Measurements from ENCODE around the gene VPREB3. TPM values are rescaled to one million over a fixed set of nuclear protein-coding genes. Genes with fewer than 3 reads are reported as not detected.

Gene VPREB3
- total RNA-seq, 1 donor from 2014 or later: not detected

DNA sequence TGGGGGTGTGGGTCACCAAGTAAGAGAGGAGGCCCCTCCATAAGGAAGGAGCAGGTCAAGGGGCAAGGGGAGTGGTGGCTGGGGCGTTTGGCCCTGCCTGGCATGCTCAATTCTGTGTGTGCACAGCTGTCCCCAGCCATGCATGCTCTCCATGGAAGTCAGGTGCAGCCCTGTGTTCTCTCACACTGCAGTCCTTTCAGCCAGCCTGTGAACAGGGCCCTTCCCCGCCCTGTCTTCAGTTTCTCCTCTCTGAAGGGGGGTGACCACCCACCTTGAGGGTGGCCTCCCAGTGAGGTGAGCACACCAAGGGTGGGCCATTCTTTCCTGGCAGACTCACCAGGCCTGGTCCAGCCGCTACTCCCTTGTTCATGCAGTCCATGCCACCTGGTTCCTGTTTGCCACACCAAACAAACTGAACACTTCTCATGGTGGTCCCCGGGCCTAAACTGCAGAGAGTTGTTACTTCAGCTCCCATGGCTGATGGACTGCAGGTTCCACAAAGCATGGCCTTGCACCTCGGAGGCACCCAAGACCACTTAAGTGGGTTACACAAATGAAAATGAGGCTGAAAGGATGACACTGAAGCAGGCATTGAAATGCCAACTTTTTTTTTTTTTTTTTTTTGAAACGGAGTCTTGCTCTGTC, 15.2 kb upstream of the VPREB3 start:
- no peak for DNase-seq (ENCODE audit: low spot score)
- ATAC-seq: no peak

DNA sequence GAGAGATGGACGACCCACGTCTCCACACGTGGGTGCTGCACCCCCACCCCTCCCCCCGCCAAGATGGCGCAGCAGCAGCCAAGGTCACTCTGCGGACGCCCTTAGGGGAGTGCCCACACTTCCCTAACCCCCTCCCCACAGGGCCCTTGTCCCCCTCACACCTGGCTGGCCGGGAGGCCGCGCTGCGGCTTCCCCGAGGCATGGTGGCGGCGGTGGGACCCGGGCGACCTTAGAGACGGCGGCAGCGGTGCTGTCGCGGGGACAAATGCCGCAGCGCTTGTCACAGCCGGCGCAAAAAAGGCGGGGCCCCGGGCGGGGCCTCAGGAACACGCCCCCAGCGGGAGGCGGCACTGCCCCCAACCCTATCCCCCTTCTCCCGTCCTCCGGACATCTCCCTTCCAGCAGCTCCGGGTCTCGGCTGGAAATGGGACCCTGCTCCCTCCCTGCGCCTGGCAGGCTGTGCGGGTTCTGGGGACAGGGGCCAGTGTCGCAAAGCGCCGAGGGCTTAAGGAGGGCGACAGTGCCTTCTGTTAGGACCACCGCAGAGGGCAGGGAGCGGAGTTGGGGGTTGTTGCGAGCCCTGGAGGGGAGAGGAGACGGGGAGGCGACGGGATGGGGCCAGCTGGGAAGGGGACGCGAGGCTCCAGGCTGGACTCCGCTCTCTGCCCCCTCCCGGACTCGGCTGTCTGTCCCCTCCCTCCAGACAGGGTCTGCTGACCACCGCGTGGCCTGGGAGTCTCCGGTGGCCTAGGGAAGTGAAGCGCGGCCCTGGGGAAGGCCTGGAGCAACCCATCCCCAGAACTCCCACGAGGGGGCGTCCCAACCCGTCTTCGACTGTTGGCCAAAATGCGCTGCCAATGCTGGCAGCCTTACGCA, 13.7 kb upstream of the VPREB3 start, which contains the start of gene CHCHD10:
CHCHD10 (minus strand) TSS at position 300 of the 876 bp plus-strand sequence; CDS start at position 202, 98 bp downstream.
- intact Hi-C loops (cut with DNase I): loop anchor here (5.0 kb wide), 1 partner anchor 79 kb away; no protein-coding TSS in a partner anchor
- peak; percentile 93 for DNase-seq (ENCODE audit: low spot score)
- peak; percentile 86 for ATAC-seq

More for the DNA sequence above, 15.2 kb upstream of the VPREB3 start:
- intact Hi-C loops (cut with DNase I): loop anchor here (5.0 kb wide), 1 partner anchor 78 kb away; no protein-coding TSS in a partner anchor

DNA sequence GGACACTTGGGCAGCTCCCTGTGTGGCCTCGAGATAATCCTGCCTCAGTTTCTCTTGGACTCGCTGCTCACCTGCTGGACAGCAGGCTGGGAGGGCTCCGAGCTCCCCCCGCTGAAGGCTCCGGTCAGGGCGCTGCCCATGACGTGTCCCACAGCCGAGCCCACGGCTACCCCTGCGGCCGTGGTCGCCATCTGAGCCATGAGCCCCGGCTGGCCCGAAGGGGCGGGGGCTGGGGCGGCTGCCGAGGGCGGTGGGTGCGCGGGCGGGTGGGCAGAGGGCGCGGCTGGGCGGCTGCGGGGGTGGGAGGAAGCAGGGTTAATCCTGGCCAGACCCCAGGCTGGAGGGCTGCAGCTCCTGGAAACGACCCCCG, 13.1 kb upstream of the VPREB3 start:
- intact Hi-C loops (cut with DNase I): loop anchor here (5.0 kb wide), 1 partner anchor 80 kb away; no protein-coding TSS in a partner anchor
- DNase-seq (ENCODE audit: low spot score) (no peak), ATAC-seq (no peak)

DNA sequence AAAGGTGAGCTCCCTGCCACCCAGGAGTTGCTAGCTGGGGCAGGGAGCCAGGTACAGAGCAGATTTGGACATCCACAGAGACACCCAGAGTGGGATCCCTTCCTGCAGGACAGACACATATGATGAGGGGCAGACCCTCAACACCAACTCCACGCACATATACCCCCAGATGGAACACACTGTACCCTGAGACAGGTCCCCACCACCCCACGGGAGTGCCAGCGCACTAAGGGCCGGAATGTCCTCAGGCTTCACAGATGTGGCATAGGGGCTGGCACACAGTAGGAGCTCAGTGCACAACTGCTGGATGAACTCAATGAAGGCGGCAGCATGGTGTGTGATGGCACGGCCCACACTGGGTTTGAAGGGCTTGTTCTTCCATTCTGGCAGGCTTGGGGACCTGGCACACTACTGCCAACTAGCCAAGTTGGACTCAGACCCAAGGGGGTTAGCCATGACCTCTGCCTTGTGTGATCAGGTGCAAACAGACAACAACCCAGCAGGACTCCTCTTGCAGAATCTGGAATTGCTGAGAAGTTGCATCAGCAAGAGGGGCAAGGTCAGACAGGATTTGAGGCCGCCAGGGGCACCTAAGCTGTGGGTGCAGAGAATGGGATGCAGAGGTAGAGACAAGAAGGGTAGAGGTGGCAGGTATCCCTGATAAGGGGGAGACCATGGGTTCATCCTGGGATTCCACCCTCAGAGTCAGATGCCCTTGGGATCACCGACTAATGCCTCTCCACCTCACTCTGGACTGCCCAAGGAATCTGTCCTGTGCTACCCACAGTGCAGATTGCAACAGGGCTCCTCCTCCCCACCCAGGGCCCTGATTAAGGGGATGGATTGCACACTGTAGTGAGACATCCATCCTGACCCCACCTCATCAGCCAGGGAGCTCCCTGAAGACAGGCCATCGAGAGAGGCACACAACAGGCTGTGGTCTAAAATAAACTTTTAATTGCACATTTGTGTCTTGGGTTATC, 11.0 kb upstream of the VPREB3 start:
- DNase-seq (ENCODE audit: low spot score): no peak
- ATAC-seq: no peak
- intact Hi-C loops (cut with DNase I): loop anchor here (5.0 kb wide), 1 partner anchor 82 kb away; no protein-coding TSS in a partner anchor

DNA sequence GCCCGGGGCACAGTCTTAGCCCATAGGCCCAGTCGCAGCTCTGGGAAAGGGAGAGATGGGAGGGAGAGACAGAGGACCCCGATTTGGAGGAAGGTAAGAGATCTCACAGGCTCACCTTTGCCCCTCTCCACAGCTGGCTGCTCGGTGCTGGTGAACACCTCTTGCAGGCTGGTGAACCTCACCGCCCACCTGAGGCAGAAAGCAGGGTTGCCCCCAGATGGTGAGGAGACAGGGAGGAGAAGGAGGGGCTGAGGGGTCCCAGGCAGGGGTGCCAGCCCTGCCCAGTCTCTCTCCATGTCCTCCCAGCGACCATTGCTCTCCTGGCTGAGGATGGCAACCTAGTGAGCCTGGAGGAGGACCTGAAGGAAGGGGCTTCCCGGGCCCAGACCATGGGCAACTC, 9.7 kb upstream of the VPREB3 start:
- ATAC-seq (no peak), DNase-seq (ENCODE audit: low spot score) (no peak)
- intact Hi-C loops (cut with DNase I): no loop called here

DNA sequence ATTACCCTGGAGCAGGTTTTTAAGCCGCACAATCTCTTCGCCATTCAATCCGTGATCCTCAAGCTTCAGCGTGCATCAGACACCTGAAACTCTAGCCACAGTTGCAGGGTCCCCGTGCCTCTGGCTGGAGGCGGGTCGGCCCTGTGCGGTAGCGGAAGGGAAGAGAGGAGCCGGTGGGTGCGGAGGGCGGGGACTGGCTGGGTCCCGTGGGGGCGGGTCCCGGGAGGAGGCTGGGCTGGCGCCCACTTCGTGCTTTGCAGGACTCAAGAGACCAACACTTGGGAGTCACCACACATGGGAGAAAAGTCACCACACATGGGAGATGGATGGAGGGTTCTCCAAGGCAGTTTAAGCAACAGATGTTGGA, 9.3 kb upstream of the VPREB3 start:
- ATAC-seq (no peak), DNase-seq (ENCODE audit: low spot score) (peak; percentile 68)
- intact Hi-C loops (cut with DNase I): no loop called here

DNA sequence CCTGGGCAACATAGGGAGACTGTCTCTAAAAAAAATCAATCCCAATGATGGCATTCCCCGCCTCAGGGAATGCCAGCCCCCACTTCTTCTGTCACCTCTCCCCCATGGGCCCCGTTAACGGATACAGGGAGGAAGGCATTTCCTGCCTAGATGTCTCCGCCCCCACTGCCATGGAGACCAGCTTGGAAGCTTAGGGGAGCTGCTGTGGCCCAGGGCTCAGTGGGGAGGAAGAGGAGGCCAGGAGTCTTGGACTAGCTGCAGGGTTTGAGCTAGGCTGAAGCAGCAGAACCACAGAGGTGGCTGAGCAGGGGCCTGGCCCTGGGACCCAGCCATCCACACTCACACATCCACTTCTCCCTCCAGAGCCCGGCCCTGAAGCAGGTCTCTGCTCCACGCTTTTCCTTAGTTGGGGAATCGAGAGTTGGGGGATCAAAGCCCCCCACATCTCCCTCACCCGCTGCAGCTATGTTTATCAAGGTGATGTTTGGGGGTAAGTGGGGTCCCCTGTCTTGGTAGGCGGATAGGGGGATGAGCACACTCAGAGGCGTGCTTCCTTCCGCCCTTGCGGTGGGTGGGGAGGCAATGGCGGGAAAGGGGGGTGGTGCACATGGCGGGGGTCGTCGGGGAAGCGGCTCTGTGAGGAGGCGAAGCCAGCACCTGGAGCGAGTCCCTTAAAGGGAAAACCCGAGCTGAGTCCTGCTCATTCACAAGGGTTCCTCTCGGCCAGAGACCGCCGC, 8.8 kb upstream of the VPREB3 start, which contains the start of gene C22orf15:
C22orf15 (plus strand) TSS at position 149 of the 737 bp plus-strand sequence; CDS start at position 466, 317 bp downstream.
- DNase-seq (ENCODE audit: low spot score): no peak
- intact Hi-C loops (cut with DNase I): no loop called here
- ATAC-seq: no peak

DNA sequence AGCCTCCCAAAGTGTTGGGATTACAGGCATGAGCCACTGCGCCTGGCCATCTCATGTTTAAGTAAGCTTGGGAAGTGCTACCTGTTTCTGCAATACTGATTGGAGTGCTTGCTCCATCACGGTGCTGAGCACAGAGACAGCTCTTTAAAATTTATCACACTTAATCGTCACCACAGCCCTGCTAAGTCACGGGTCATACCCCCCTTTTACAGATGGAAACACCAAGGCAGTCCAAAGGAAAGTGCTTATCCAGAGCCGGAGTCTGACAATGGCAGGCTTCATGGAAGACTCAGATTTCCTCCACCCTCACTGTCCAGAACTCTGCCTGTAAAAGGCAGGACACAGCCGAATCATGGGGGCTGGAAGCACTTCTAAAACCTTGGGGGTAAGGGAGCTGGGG, 5.8 kb upstream of the VPREB3 start:
- intact Hi-C loops (cut with DNase I): no loop called here
- no peak for ATAC-seq
- no peak for DNase-seq (ENCODE audit: low spot score)

DNA sequence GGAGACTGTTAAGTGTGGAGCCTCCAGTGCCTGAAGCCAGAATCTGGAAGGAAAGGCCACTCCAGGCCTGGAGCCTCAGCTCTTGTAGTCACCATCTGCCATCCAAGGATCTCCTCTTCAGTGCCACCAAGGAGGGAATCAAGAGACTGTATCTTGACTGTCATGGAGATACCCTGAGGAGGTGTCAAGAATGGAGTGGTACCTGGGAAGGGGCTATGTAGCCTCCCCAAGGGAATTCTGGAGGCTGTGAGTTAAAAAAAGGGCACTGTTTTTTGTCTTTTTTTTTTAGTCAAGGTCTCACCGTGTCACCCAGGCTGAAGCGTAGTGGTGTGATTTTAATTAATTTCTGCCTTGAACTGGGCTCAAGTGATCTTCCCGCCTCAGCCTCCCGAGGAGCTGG, 5.3 kb upstream of the VPREB3 start:
- DNase-seq (ENCODE audit: low spot score): no peak
- ATAC-seq: no peak
- intact Hi-C loops (cut with DNase I): no loop called here

DNA sequence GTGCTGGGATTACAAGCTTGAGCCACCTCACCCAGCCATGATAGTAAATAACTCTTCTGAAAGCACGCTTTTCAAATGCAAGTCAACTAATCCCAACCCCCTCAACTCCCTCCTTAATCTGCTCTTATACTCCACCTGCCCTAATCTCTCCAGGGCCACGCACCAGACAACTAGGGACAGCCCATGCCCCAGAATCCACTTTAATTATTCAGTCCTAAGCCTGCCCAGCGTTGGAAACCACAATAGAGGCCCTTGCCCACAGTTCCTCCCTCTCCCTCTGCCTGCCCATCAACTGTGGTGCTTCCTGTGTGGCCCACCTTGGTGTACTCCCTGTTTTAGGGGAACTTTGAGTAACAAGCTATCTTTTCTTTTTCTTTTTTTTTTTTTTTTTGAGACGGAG, 2.7 kb upstream of the VPREB3 start:
- DNase-seq (ENCODE audit: low spot score): no peak
- no peak for ATAC-seq
- intact Hi-C loops (cut with DNase I): no loop called here

DNA sequence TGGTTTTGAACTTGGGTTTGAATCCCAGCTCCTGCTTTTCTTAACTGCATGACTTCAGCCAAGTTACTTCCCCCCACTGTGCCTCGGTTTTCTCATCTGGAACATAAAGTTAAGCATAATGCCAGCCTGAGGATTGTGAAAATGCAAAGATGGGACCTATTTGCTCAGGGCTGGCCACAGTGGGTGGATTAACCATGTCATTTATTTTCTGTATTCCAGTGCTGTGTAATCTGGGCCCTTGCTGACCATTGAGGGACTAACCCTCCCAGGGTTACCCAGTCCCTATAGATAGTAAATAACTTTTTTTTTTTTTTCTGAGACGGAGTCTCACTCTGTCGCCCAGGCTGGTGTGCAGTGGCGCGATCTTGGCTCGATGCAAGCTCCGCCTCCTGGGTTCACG, 1.5 kb upstream of the VPREB3 start:
- ATAC-seq (no peak), DNase-seq (ENCODE audit: low spot score) (no peak)
- intact Hi-C loops (cut with DNase I): no loop called here

DNA sequence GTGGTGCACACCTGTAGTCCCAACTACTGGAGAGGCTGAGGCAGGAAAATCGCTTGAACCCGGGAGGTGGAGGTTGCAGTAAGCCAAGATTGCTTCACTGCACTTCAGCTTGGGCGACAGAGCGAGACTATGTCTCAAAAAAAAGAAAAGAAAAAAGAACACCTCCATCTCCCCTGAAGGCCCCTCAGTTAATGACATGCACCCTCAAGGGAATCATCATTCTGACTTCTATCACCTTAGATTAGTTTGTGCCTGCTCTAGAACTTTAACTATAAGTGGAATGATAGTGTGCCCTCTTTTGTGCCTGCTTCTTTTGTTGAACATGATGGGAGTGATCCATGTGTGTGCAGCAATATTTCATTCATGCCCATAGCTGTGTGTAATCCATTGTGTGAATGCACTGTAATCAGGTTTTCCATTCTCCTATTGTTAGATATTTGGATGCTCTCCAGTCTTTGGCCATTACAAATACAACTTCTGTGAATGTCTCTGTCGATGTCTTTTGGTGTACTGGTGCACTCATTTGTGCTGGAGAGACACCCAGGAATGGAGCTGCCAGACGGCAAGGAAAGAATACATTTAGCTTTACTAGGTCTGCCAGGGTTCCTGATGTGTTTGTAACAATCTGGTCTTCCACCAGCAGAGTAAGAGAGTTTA, 883 bp upstream of the VPREB3 start:
- intact Hi-C loops (cut with DNase I): no loop called here
- DNase-seq (ENCODE audit: low spot score) (no peak), ATAC-seq (no peak)

DNA sequence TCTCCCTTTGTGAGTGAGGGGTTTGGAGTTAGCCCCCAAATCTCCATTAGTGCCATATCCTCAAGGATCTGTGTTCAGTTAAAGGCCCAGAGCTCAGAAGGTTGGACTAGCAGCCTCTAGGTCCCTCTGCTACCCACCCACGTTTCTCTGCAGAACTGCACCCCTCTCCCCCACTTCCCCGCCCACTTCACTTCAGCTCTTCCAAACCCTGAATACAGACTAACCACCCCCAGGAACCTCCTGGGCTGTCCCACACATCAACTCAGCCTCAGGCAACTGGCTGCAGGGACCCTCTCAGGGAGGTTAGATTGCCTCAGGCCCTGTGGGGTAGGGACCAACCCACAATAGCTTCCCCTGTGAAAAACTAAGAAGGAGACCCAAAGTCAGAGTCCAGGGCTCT, 840 bp downstream of the VPREB3 start:
- ATAC-seq: no peak
- no peak for DNase-seq (ENCODE audit: low spot score)
- intact Hi-C loops (cut with DNase I): no loop called here

DNA sequence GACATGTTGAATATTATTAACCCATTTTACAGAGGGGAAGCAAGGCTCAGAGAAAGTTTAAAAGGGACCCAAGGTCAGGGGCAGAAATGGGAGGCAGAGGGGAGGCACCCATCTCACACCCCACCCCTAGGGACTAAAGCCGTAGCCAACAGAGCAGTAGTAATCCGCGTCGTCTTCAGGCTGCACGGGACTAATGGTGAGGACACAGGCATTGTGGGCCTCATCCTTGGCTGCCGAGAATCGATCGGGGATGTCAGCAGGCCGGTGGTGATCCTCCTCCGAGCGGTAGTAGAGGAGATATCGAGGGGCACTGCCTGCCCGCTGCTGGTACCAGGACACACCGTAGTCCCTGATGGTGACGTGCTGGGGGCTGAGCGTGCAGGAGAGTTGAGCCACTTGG, 1.5 kb downstream of the VPREB3 start:
- no peak for DNase-seq (ENCODE audit: low spot score)
- intact Hi-C loops (cut with DNase I): no loop called here
- ATAC-seq: no peak

DNA sequence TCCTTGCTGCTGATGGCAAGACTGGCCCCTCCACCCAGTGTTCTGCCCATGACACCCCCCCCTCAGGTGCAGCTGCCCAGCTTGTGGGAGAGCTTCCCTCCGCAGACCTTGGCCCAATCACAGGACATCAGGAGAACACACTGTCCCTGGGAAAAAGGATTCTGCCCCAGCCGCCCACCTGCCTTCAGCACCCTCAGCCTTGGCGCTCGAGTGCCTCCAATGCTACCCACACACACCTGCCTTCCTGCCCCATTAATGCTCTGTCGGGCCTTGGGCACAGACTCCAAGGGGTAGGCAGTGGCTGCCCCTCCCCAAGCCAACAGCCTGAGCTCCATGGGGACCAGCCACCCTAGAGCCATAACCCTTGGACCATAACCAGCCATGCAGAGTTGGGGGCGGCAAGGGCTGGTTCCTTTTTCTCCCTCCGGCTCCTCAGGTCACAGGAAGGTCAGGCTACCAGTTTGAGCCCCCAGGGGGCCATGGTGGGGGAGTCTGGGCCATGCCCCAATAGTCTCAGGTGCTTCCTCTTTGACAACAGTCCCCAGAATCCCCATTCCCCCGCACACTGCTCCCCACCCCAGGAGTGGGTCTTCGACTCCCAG, 2.0 kb downstream of the VPREB3 start:
- ATAC-seq (no peak), DNase-seq (ENCODE audit: low spot score) (no peak)
- intact Hi-C loops (cut with DNase I): no loop called here

DNA sequence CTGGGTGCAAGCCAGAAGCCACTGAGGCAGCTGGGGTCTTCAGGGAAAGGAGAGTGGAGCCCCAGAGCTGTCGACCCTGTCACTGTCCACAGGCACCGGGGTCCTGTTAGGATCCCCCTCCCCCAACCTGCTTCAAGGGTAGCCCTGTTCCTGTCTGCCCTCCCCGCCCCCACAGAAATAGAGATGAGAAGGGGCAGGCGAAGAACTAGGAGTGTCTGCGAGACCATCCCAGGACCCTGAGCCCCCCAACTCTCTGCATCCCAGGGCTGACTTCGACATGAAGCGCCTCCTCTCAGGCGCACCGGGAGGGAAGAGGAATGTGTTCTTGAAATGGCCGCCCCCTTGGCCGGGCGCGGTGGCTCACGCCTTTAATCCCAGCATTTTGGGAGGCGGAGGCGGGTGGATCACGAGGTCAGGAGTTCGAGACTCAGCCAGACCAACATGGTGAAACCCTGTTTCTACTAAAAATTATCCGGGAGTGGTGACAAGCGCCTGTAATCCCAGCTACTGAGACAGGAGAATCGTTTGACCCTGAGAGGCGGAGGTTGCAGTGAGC, 2.7 kb downstream of the VPREB3 start:
- intact Hi-C loops (cut with DNase I): no loop called here
- no peak for DNase-seq (ENCODE audit: low spot score)
- ATAC-seq: peak; percentile 46
